Adrenal gland (tissue), 5 donors: Measurements from ENCODE around the gene PDLIM5.

ENCODE experiments used
- CTCF ChIP-seq, 6 experiments: fragments of 450-650 bp in 4 of 6; fragments of 200-600 bp in 2 of 6; sonication (generic) in 1 of 6; IDR thresholded peaks; 1 replicate in 5 of 6; 2 replicates in 1 of 6; pipeline versions ENCODE4 v1.5.1 to v1.8.0; 2016 to 2021; ENCODE audit warnings: antibody characterized with exemption in 6 of 6, mild to moderate bottlenecking in 2 of 6, moderate library complexity in 1 of 6
- POLR2A ChIP-seq, 2 donors: fragments of 450-650 bp; IDR thresholded peaks; one replicate each; pipeline ENCODE4 v1.6.1; 2017; ENCODE audit warnings: antibody characterized with exemption in 2 of 2, mild to moderate bottlenecking in 2 of 2, moderate library complexity in 1 of 2
- donor health status: DM: no; HTN: no; CAD: no.

- TF ChIP-seq CTCF (IDR thresholded peaks at IDR 0.05): no peak
- TF ChIP-seq POLR2A (IDR thresholded peaks at IDR 0.05): no peak
Observed at GRCh38 chr4:94551643-94552564, 100.2 kb downstream of the PDLIM5 start.
